ENCODE results near the gene ARL14.

DNA sequence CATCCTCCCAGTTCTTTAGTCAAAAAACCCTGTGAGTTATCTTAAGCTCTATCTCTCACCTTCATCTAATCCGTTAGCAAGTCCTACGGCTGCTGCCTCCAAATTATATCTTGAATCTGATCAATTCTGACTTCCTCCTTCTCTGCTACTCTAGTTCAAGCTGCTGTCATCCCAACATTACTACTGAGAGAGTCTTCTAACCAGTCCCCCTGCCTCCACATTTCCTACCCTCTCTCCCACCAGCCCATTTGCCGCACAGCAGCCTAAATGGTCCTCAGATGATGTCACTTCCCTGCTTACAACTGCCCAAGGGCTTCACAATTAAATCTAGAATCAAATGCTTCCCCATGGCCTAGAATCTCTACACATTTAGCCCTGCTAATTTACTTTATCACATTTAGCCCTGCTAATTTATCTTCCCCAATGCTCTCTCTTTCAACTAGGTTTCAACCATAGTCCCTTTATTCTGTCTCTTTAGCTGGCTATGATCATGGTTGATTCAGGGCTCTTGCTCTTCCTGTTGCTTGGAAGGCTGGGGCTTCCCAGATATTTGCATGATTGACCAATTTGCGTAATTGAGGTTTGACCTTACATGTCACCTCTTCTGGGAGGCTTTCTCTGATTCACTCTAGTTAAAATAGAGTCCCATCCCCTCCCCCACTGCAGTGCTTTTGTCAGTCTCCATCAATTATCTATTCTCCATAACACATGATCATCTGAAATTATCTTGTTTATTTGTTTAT, 11.0 kb upstream of the ARL14 start:
- no peak for TF ChIP-seq EZH2 (IDR thresholded peaks at IDR 0.05; ENCODE audit: borderline replicate concordance, low read depth, low read length, severe bottlenecking)
- TF ChIP-seq, protein P1, sequence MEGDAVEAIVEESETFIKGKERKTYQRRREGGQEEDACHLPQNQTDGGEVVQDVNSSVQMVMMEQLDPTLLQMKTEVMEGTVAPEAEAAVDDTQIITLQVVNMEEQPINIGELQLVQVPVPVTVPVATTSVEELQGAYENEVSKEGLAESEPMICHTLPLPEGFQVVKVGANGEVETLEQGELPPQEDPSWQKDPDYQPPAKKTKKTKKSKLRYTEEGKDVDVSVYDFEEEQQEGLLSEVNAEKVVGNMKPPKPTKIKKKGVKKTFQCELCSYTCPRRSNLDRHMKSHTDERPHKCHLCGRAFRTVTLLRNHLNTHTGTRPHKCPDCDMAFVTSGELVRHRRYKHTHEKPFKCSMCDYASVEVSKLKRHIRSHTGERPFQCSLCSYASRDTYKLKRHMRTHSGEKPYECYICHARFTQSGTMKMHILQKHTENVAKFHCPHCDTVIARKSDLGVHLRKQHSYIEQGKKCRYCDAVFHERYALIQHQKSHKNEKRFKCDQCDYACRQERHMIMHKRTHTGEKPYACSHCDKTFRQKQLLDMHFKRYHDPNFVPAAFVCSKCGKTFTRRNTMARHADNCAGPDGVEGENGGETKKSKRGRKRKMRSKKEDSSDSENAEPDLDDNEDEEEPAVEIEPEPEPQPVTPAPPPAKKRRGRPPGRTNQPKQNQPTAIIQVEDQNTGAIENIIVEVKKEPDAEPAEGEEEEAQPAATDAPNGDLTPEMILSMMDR (IDR thresholded peaks at IDR 0.05; ENCODE audit: borderline replicate concordance, extremely low read depth, low read length, poor library complexity, severe bottlenecking) = no peak
